HG02642 (cell line): ENCODE measurements around the gene EXPH5.

Experiments
- ATAC-seq: cut with Tn5 transposase; IDR thresholded peaks from one replicate; pipeline ENCODE4 v1.9.1; 2021; ENCODE audit warnings: mild to moderate bottlenecking; ENCODE audit not compliant: unreplicated experiment, poor library complexity

Gene EXPH5

GRCh38 chr11:108527382-108527781, 66.2 kb downstream of the EXPH5 start:
- ATAC-seq: no peak

- ATAC-seq: no peak
These were observed 68.4 kb downstream of the EXPH5 start for GRCh38 chr11:108525161-108525560.

GRCh38 chr11:108524422-108524821, 69.1 kb downstream of the EXPH5 start:
- ATAC-seq: no peak

- ATAC-seq: no peak
These were observed 71.2 kb downstream of the EXPH5 start for GRCh38 chr11:108522318-108522717.

GRCh38 chr11:108518581-108518980, 75.0 kb downstream of the EXPH5 start:
- no peak for ATAC-seq

- no peak for ATAC-seq
These were observed 77.4 kb downstream of the EXPH5 start for GRCh38 chr11:108516125-108516524.

GRCh38 chr11:108512708-108513107, 80.9 kb downstream of the EXPH5 start:
- no peak for ATAC-seq

GRCh38 chr11:108511851-108512474, 81.6 kb downstream of the EXPH5 start:
- no peak for ATAC-seq

GRCh38 chr11:108508653-108509593, 84.6 kb downstream of the EXPH5 start:
- ATAC-seq: no peak

GRCh38 chr11:108501396-108501795, 92.2 kb downstream of the EXPH5 start:
- ATAC-seq: no peak

GRCh38 chr11:108500721-108501120, 92.8 kb downstream of the EXPH5 start:
- ATAC-seq: no peak

- ATAC-seq: no peak
These were observed 93.4 kb downstream of the EXPH5 start for GRCh38 chr11:108500169-108500568.

- ATAC-seq: no peak
These were observed 94.7 kb downstream of the EXPH5 start for GRCh38 chr11:108498816-108499408.

- ATAC-seq: peak; percentile 73
These were observed 95.3 kb downstream of the EXPH5 start, which contains the start of gene POGLUT3 for GRCh38 chr11:108498046-108498815. Gene POGLUT3, minus strand, starts transcription at chr11:108498384. Its CDS starts 18 bp downstream, at chr11:108498366.

- peak; percentile 65 for ATAC-seq
These were observed 96.1 kb downstream of the EXPH5 start for GRCh38 chr11:108497317-108498045.

GRCh38 chr11:108496643-108497256, 96.8 kb downstream of the EXPH5 start:
- ATAC-seq: no peak

GRCh38 chr11:108495326-108495725, 98.2 kb downstream of the EXPH5 start:
- ATAC-seq: no peak

- no peak for ATAC-seq
These were observed 99.4 kb downstream of the EXPH5 start for GRCh38 chr11:108494182-108494581.

- no peak for ATAC-seq
These were observed 101.6 kb downstream of the EXPH5 start for GRCh38 chr11:108491936-108492335.
